NCI-H460 (cell line): ENCODE data around the gene LCN10. TPM values are rescaled to one million over a fixed set of nuclear protein-coding genes. Genes with fewer than 3 reads are reported as not detected.

Experiments
- DNase-seq: peaks from one replicate; pipeline ENCODE4 v3.0.0-alpha.2; 2016; ENCODE audit warnings: low read depth; ENCODE audit errors: extremely low read depth
- small RNA-seq, 2 experiments: library from RNA; depleted of rRNA; stranded (forward); fragments of <200 nt; gene quantifications; one replicate each; pipeline ENCODE3, GENCODE V24; 2014
- total RNA-seq: library from RNA; depleted of rRNA; stranded (reverse); fragments of >200 nt; shearing (Covaris generic); gene quantifications from 2 replicates; pipeline ENCODE4 v1.2.3, GENCODE V29; 2014; rRNA removed

LCN10 gene
- total RNA-seq, 1 experiment from 2014 or later: not detected

GRCh38 chr9:136691316-136692184 lies 51.2 kb downstream of the LCN10 start:
- no peak for DNase-seq

DNA sequence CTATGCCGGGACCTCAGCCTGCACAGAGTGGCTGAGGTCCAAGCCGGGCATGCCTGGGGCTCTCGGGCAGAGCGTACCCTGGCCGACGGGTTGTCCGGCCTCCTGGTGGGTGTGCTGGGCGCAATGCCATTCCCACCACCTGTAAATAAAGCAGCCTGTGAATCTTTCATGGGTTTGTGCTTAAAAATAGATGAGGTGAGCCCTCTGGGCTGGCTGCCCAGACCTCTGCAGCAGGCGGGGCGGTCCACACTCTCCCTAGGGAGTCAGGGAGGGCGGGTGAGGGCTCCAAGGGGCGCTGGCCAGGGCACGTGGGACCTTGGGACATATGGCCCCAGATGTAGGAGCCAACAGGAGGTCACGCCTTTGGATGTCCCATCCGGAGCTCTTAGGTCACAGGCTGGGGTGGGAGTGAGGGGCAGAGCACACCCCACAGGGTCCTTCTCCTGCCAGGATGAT lies 51.9 kb downstream of the LCN10 start:
- DNase-seq: no peak

DNA sequence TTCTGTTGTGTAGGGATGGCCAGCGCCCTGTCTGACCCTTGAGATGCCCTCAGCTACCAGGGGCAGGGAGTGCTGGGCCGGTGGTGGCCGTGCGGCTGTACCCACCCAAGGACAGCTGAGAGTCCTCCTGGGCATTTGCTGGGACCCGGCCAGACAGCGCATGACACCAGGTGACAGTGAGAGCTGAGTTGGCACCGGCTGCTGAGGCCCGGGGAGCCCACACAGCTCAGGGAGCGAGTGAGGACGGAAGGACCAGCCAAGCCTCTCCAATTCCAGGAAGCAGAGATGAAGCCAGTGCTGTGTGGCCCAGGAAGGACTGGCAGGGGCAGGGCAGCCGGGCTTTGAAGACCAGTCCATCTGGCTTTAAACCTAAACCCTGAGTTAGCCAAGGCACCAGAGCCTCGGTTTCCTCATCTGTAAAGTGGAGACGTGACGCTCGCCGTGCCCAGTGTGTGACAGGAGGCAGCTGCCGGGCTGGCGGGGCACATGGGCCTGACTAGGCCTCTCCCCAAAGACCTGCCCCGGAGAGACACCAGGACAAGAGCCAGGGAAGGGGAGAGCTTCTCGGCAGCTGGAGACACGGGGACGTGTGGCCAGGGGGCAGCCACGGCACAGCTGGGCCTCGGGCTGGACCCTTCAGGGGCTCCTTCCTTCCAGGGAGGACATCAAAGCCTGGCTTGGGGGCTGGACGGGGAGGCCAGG lies 52.5 kb downstream of the LCN10 start:
- DNase-seq: no peak

DNA sequence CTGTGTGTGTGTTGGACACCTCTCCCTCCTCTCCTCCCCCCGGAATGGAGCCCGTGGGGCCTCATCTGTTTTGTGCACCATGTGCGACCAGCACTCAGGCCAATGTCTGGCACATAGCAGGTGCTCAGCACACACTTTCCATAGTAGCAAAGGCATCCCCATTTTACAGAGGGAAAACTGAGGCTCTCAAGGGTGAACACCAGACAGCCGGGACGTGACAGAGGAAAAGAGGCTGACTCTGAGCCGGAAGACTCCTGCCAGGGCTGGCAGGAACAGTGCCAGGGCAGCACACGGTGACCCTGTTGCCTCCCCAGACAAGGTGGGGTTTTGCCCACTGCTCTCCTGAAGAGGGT lies 53.7 kb downstream of the LCN10 start:
- DNase-seq: no peak

GRCh38 chr9:136688274-136689107 lies 54.2 kb downstream of the LCN10 start:
- DNase-seq: no peak

Small RNAs within 50 kb of the gene (small RNA-seq; reads per million reads assigned to genes)
- 0 reads per million in 2 experiments for gene ATP6V1G1P3
- gene MIR6722: 0 reads per million in 2 experiments

Other genes starting within 250 kb of the LCN10 start
- 8.0 and 12.5 TPM in 2 replicates for gene NOTCH1, start 196.9 kb downstream of the LCN10 start, total RNA-seq
- 51.7 and 77.2 TPM in 2 replicates for gene EGFL7, start 80.0 kb downstream of the LCN10 start, total RNA-seq
- gene AGPAT2, start 55.5 kb downstream of the LCN10 start, total RNA-seq: 24.5 and 27.8 TPM in 2 replicates
- 14.1 and 14.4 TPM in 2 replicates for gene DIPK1B, start 30.4 kb downstream of the LCN10 start, total RNA-seq
- not detected in 2 replicates for gene LCN6, start 5.6 kb upstream of the LCN10 start, total RNA-seq
- gene LCN8, start 15.3 kb upstream of the LCN10 start, total RNA-seq: not detected in 2 replicates
- gene LCN15, start 21.6 kb upstream of the LCN10 start, total RNA-seq: not detected in 2 replicates
- 24.0 and 27.6 TPM in 2 replicates for gene TMEM141, start 48.4 kb upstream of the LCN10 start, total RNA-seq
- gene CCDC183, start 53.4 kb upstream of the LCN10 start, total RNA-seq: 1.7 and 1.8 TPM in 2 replicates
- gene RABL6, start 65.0 kb upstream of the LCN10 start, total RNA-seq: 59.4 and 69.4 TPM in 2 replicates
- gene AJM1, start 99.5 kb upstream of the LCN10 start, total RNA-seq: 2.6 and 2.7 TPM in 2 replicates
- gene PHPT1, start 106.5 kb upstream of the LCN10 start, total RNA-seq: 132 and 134 TPM in 2 replicates
- 4.4 and 4.5 TPM in 2 replicates for gene MAMDC4, start 109.4 kb upstream of the LCN10 start, total RNA-seq
- gene EDF1, start 123.4 kb upstream of the LCN10 start, total RNA-seq: 309 and 321 TPM in 2 replicates
- gene TRAF2, start 143.6 kb upstream of the LCN10 start, total RNA-seq: 12.1 and 17.9 TPM in 2 replicates
- 93.0 and 112 TPM in 2 replicates for gene FBXW5, start 201.8 kb upstream of the LCN10 start, total RNA-seq
- 0.92 TPM in 1 of 2 replicates, not detected in the other for gene C8G, start 202.3 kb upstream of the LCN10 start, total RNA-seq
- 1.2 and 1.5 TPM in 2 replicates for gene LCN12, start 209.3 kb upstream of the LCN10 start, total RNA-seq
- gene PTGDS, start 234.6 kb upstream of the LCN10 start, total RNA-seq: not detected in 2 replicates
- gene LCNL1, start 240.1 kb upstream of the LCN10 start, total RNA-seq: not detected in 2 replicates
- 35.4 and 39.4 TPM in 2 replicates for gene PAXX, start 249.5 kb upstream of the LCN10 start, total RNA-seq